HG03108 (cell line): ENCODE results near the gene DEFB112.

ENCODE experiments used
- ATAC-seq: cut with Tn5 transposase; IDR thresholded peaks from one replicate; pipeline ENCODE4 v1.9.1; 2021; ENCODE audit warnings: moderate library complexity; ENCODE audit not compliant: unreplicated experiment

Gene DEFB112, protein sequence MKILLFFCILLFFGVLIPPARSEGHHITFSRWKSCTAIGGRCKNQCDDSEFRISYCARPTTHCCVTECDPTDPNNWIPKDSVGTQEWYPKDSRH

DNA sequence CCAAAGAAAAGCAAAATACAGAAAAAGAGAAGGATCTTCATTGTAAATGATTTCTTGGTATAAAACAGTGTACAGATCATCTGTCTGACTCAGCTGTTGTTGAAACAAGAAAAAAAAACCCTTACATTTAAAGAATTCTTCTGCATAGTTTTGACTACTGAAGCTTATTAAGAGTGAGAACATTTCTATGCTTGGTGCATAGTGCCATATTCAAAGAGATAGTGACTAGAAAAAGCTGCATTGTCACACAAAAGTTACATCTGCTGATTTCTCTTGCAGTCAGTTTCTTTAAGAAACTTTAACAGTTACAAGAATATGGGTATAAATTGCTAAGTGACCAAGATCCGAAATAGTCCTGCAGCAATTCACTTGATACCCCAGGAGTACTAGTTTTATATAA lies at the start of gene DEFB112:
TSS of gene DEFB112 (minus strand) at position 101 of the 400 bp plus-strand sequence. CDS start at position 41, 60 bp downstream.
- ATAC-seq: no peak

DNA sequence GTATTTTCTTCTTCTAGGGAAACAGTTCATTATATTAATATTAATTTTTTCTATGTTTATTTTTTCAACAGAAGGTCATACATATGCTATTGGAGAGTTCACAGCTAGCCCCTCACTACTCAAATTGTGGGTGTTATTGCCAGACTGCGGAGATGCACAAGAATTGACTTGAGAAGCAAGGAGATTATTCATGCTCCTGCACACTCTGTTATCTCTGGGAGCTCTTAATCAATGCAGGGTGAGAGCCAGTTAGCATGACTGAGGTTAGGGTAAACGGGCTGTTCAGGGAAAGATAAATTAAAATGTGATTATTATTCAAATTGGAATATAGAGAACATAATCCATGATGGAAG lies 48.9 kb upstream of the DEFB112 start:
- no peak for ATAC-seq

DNA sequence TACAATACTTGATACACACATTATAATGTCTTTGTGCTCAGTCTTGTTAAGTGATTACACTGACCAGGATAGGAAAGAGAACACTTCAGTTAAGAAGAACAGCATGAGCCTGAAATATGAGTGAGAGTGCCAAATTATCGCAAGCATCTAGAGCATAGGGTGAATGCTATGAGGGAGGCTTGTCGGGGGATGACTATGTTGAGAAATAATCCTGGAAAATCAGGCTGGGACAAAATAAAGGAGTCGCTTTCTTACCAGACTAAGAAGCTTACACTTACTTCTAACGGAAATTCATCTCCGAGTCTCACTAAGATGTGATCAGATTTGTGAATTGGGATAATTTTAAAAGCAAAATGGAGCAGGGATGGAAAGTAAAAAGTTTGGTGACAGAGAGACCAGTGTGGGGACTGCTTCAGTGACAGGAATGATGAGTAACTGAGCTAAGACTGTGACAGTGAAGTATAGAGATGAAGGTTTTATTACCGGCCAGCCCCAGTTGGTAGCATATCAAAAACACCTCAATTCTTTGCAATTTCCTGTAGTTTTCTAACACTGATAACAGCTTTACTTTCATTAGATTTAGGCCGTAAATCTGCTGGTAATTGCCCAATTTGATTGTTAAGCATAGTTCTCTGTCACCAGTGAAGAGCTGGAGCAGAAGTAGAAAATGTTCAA lies 48.4 kb upstream of the DEFB112 start:
- no peak for ATAC-seq

DNA sequence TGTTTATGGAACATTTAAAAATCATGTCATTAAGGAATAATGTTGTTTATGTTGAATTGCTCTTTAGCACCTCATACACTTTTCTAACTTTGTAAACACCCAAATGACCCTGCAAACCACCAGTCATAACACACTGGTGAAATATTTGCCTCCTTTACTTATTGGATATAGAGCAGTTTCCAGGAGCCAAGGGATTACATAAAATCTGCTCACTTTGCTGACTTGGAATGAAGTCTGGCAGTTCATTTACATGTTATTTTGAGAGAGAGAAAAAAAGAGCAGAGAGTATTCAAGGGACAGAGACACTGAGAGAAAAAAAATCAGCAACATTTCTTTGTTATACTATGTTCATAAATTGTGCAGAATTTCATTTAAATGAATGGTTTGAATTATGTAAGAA lies 46.6 kb upstream of the DEFB112 start:
- ATAC-seq: no peak

DNA sequence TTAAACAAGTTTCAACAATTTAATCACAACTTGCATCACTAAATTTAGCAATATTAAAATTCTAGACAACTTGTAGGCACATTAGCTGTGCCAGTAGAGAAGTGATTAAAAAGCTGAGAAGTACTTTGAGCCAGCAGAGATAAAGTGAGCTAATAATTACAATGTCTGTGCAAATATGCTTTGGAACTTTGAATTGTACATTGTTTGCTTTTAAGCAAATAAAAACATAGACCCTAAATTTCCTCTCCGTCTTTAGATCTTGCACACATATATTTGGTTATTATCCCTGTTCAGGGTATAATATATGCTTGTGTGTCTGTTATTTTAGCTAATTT lies 44.2 kb upstream of the DEFB112 start:
- no peak for ATAC-seq

DNA sequence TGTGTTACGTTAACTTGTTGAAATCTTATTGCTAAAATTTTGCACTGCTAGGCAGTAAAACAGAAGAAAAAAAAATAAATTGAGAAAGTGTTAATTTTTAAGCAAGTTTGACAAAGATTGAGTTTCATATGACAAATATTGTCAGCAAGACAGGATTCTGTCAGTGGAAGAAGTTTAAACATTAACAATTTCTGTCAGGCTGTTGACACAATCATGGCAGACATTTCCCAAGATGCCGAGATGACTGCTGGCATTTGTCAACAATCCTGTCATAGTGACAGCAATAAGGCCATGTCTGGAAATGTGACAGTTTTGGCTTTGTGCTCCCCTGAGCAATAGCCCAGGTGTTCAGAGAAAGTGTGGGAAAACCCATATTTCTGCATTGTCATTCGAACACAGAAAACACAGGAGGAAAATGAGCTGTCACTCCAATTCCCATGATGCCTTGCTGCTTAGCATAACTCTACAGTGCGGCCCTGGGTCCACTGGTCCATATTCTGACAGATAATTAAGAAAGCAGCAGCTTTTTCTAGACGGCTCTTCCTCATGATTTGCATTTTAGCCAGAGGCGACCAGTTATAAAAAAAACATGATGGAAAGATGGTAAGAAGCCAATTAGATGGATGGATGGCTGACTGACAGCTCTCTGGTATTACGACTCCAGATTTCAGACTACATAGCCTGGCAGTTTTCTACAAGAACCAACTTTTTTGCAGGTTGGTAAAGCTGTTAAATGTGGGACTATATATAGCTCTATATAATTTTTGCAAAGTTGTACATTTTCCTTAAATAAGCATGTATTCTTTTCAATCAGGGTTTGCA lies 43.6 kb upstream of the DEFB112 start:
- ATAC-seq: no peak

DNA sequence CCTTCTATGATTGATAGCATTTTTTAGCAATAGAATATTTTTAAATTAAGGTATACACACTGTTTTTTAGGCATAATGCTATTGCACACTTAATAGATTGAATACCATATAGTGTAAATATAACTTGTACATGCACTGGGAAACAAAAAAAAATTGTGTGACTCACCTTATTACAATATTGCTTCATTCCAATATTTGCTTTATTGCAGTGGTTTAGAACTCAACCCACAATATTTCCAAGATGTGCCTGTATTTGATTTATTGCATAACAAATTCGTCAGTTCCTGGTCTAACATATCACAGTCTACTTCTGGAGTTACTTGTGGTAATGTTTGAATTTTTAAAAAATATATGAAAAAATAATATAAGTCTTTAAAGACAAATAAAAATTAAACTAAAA lies 41.9 kb upstream of the DEFB112 start:
- ATAC-seq: no peak

DNA sequence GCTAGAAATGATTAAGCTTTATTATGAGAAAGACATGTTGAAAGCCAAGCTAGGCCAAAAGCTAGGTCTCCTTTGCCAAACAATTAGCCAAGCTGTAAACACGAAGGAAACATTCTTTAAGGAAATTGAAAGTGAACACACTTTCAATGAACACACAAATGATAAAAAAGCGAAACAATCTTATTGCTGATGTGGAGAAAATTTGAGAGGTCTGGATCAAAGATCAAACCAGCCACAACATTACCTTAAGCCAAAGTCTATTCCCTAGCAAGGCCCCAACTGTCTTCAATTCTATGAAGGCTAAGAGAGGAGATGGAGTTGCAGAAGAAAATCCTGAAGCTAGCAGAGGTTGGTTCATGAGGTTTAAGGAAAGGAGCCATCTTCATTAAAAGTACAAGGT lies 40.2 kb upstream of the DEFB112 start:
- ATAC-seq: no peak

DNA sequence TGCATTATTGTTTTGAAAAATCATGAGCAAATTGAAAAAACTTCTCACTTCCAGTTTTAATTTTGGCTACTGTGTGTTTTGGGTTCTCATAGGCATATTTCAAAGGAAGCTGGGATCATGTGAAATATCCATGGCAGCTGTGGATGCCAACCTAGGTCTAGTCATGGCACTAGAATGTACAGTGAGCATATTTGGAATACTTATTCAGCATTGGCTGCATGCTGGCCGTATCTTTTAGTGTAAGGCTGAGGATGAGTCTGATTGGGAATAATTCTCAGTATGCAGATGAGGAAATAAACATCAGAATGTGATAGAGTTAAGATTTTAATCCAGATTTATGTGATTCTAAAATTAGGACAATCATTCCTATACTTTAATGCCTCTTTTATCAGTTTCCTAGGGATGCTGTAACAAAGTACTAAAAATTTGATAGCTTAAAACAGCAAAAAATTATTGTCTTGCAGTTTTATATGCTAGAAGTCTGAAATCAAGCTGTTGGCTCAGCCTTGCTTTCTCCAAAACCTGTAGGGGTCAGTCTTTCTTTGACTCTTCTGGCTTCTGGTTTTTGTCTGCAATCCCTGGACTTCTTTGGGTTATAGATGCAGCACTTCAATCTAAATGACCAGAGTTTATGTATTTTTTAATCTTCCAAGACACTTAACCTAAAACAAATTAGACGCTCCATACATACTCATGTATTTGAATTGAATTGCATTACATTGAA lies 37.7 kb upstream of the DEFB112 start:
- no peak for ATAC-seq

DNA sequence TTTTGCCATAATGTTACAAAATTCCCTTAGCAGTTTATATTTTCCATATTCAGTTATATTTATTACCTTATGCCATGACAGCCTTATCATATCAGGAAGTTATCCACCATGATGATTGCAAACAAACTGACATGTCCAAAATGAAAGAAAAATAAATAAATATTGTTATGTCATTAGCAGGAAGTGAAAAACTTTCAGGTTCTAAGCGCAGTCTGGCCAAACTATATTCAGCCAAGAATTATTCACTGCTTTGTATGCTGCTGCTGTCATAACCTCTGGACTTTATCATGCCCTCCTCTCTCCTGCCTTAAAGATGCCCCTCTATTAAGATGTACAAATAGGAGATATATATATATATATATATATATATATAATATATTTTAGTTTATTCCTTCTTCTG lies 27.7 kb upstream of the DEFB112 start:
- ATAC-seq: no peak

DNA sequence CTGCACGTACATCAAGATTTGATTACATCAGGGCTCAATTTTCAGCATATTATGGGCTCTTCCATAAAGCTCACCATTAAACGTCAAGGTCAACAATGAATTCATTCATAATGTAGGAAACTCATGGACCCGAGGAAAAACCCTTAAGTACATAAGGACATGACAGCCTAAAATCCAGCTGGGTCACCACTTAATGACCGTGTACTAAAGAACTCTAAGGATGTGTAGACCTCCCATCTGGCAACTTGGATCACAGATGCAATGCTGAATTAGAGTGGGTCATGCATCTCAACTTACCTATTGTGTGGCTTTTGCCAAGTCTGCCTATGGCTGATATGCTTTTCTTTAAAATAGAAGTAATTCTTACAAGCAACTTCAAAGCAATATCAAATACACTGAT lies 26.7 kb upstream of the DEFB112 start:
- no peak for ATAC-seq

DNA sequence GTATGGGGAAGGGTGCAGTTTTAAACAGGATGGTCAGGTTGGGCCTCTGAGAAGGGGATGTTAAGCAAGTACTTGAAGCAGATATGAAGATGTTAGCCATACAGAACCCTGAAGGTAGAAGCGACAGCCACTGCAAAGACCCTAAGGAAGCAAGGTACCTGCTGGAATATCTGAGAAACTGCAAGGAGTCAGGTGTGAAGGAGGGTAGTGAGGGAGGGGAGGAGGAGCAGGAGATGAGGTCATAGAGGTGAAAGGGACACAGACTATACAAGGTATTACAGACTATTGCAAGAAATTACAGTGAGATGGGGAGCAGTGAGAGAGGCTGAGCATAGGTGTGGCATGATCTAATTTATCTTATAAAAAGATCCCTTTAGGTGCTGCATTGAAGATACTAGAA lies 22.2 kb upstream of the DEFB112 start:
- ATAC-seq: no peak

DNA sequence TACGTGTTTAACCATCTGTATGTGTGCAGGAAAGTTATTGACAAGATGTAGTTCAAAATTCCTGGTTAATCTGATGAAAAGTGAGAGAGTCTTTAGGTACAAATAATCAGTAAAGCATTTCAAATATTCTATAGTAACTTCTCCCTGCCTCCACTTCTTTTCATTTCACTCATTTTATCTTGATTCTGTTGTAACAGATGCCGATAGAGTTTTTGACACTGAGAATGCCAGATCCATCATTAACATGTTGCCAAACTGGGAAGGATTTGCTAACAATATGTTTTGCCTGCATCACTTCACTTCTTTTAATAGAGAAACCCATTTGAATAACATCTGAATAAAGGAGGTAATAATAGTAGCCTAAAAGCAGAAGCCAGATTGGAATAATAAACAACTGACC lies 20.4 kb upstream of the DEFB112 start:
- ATAC-seq: no peak

DNA sequence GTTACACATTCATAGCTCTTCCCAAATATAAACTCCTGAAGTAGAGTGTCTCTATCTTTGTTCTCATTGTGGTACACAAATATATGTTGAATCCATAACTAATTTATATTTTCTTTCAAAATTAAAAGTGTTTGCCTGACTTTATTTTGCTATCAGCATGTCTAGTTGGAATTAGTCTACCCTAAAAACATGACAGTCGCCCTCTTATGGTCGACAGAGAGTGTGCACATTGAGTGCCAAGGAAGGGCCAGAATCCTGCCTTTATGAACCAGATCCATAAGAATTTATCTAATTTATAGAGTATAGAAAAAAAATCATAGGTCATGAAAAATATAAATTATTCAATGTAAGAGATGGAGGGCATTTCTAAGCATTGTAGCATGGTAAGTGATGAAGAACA lies 12.3 kb upstream of the DEFB112 start:
- ATAC-seq: no peak

DNA sequence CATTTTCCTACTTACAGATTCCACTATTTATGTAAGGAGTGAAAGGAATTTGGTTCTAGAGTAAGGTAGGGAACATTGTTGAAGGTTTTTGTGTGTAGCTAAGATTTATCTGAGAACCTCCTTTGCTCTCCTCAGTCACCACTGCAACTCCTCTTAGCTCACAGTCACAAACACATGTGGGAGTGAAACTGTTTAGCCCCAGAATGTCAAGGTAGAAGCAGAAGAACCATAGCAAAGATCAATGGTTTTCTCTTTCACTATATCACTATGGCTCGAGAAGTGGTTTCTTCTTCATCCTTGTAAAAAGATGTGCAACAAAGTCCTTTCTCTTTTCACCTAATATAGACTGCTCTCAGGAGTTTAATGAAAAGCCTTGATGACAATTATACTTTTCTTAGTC lies 6.5 kb upstream of the DEFB112 start:
- no peak for ATAC-seq

DNA sequence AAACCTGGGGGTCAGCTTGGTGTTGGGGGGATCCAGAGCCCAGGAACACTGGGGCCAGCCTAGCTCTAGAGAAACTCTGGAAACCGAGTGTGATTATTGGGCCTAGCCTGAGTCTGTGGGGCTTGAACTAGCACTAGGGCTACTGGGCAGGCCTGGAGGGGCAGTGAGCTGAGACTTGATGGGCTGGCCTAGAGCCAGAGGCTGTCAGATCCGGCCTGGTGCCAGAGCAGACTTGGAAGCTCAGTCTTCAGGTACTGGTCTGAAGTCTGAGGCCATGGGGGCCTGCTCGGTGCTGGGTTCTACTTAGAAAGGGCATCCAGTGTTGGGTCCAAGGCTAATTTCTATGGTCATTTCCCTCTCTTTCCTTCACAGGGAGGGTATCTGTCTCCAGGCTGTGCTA lies 2.7 kb downstream of the DEFB112 start:
- no peak for ATAC-seq

DNA sequence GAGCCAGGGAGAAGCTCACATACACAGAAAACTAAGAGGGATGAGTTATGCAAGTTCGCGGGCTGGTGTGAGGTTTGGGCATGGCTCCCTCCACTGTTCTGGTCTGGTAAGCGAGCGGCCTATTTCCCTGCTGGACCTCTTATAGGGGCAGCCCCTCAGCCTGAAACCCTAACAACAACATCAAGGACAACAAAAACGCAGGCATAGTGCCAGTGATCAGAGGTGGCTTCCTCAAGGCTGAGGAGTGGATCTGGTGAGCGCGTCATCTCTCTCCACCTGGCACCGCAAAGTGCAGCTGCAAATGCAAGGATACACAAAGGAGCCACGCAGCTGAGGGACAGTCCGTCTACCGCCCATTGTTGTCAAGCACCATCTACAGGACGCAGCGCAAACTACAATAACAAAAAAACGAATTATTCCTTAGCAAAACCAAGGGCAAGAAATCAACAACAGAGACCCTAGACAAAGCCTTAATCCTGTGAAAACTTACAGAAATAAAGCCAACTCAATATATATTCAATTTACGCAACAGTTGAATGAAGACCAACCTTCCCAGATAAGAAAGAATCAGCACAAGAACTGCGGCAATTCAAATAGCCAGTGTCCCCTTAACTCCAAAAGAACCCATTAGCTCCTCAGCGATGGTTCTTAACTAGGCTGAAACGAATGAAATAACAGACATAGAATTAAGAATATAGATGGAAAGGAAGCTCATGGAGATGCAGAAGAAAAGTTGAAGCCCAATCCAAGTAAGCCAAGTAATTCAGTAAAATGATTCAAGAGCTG lies 18.8 kb downstream of the DEFB112 start:
- ATAC-seq: no peak

DNA sequence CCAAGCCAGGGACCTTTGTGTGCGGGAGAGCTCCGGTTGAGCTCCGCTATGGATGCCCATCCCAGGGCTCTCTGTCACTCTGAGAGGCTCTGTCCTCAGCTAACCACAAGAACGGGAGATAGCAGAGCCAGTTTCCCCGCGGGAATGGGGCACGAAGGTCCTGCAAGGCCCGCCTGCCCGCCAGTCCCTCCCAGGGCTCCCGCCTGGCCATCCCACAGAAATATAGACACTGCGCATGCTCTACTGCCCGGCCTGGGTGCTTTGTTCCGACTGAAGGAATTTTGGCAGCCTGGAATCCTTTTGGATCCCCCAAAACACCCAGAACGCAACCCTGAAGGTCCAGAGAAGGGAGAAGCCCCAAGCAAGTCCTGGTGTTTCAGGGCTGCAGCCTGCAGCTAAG lies 19.4 kb downstream of the DEFB112 start:
- no peak for ATAC-seq

DNA sequence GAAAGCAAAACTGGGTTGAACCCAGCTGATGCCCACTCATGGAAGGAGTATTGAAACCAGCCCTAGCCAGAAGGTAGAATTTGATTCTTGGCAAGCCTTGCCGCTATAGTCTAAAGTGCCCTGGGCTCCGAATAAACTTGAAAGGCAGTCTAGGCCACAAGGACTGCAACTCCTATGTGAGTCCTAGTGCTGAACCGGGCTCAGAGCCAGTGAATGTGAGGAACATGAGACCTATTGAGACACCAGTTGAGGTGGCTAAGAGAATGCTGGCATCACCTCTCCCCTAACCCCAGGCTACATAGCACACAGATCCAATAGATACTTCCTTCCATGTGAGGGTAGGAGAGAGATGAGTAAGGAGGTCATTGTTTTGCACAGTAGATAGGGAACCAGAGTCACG lies 24.5 kb downstream of the DEFB112 start:
- no peak for ATAC-seq

DNA sequence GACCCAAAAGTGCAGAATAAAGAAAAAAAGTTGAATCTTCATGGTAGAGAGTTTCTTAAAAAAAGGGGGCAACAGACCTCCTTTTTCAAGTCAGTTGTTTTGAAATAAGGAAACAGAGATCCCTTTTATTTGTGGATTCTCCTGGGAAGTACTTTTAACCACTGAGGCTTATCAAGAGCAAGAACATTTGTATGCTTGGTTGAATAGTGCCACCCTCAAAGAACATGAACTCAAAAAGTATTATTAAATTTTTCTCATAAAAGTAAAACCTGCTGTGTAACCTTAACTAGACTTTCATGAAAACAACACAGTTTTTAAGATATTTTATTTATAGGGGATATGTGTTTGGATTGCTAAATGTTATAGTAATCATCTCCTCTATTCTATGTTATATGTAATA lies 27.8 kb downstream of the DEFB112 start, which contains the start of gene DEFB110:
TSS of gene DEFB110 (minus strand) at position 101 of the 400 bp plus-strand sequence. CDS start at position 42, 59 bp downstream.
- ATAC-seq: no peak

DNA sequence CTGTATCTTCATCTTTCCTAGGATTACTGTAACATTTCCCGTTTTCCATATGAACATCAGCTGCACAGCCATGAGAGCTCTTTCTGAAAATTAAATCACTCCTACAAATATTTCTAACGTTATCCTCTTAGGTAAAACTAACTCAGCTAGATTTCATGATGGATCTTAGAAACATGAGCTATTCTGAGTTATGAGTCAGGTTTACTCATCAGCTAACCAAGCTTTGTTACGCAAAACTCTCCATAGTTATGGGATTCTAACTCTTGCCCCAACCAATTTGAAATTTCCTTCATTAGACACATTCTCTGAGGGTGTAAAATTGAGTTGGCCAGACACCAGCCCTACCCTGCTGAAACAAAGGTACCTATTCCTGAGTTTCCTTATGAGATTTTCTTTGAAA lies 41.9 kb downstream of the DEFB112 start:
- no peak for ATAC-seq
